K562 (cell line): ENCODE measurements around the gene SURF4. TPM values are rescaled to one million over a fixed set of nuclear protein-coding genes. Genes with fewer than 3 reads are reported as not detected.

Experiments
- ATAC-seq: fragments of 200-7000 bp; cut with Tn5 transposase; 3 replicates; pipeline ENCODE4 v1.9.1; 2020; ENCODE audit warnings: moderate library complexity
- BruUV-seq: library from RNA; stranded (reverse); fragments of 400-500 nt; replicated peaks from 2 replicates; lab custom pipeline; 2021; lab: Mats Ljungman, UMichigan
- CTCF ChIA-PET: fragments of 300-600 bp; formaldehyde crosslinking; extraction: SDS; loops from one replicate; lab custom pipeline; 2021; ENCODE audit warnings: low intra/inter-chr PET ratio; lab: Yijun Ruan, JAX
- POLR2A ChIA-PET: fragments of 300-600, 350-650 bp; sonication (Branson Sonifier 250); formaldehyde crosslinking; extraction: SDS; loops from one replicate; lab custom pipeline; 2021; ENCODE audit warnings: antibody characterized with exemption, inconsistent platforms; lab: Yijun Ruan, JAX
- DNase-seq, 4 experiments: peaks; one replicate each; pipeline versions ENCODE4 v3.0.0 to v3.0.0-alpha.2; 2011 to 2018; ENCODE audit warnings: low spot score in 3 of 4, mixed read lengths in 3 of 4; ENCODE audit errors: extremely low read depth in 1 of 4
- FAIRE-seq: peaks from 2 replicates; lab custom pipeline; 2011; peaks lifted over from hg19 to GRCh38; lab: Jason Lieb, UNC
- H2AFZ ChIP-seq: 2 replicates; pipeline ENCODE4 v1.6.0; 2011; ENCODE audit warnings: low read depth, low read length, control low read depth, inconsistent platforms
- H3K27ac ChIP-seq: fragments of 200-600 bp; 3 replicates; pipeline ENCODE4 v1.8.0; 2011; ENCODE audit warnings: low read depth, mild to moderate bottlenecking, control low read depth, inconsistent platforms, low read length, moderate library complexity, mixed read lengths; ENCODE audit errors: extremely low read depth
- H3K27me3 ChIP-seq, 2 experiments: fragments of 300-600 bp in 1 of 2; 2 replicates in 1 of 2; 3 replicates in 1 of 2; pipeline versions ENCODE4 v1.6.0 to v1.8.0; 2011; ENCODE audit warnings: inconsistent platforms in 2 of 2, low read length in 2 of 2, mild to moderate bottlenecking in 1 of 2, mixed read lengths in 1 of 2, moderate library complexity in 1 of 2; ENCODE audit not compliant: control insufficient read depth in 2 of 2, insufficient read depth in 2 of 2
- H3K36me3 ChIP-seq: fragments of 300-600 bp; 3 replicates; pipeline ENCODE4 v1.8.0; 2011; ENCODE audit warnings: mild to moderate bottlenecking, low read length, inconsistent platforms; ENCODE audit not compliant: control insufficient read depth, insufficient read depth
- H3K4me1 ChIP-seq, 2 experiments: fragments of 200-600 bp in 1 of 2; replicated peaks in 1 of 2; 2 replicates in 1 of 2; 3 replicates in 1 of 2; pipeline versions ENCODE4 v1.5.1 to v1.8.0; 2011; ENCODE audit warnings: inconsistent platforms in 2 of 2, low read length in 2 of 2, mild to moderate bottlenecking in 1 of 2, mixed read lengths in 1 of 2, moderate library complexity in 1 of 2; ENCODE audit not compliant: control insufficient read depth in 2 of 2, insufficient read depth in 2 of 2
- H3K4me2 ChIP-seq: 2 replicates; pipeline ENCODE4 v1.6.1; 2011; ENCODE audit warnings: low read length, control low read depth, inconsistent platforms, mixed read lengths; ENCODE audit not compliant: insufficient read depth
- H3K4me3 ChIP-seq: fragments of 200-600 bp; sonication (generic), shearing (Covaris generic); 2 replicates; pipeline ENCODE4 v1.5.1; 2016; ENCODE audit warnings: control low read depth, inconsistent platforms
- H3K79me2 ChIP-seq: fragments of 200-600 bp; 3 replicates; pipeline ENCODE4 v1.8.0; 2011; ENCODE audit warnings: low read length, inconsistent platforms; ENCODE audit not compliant: control insufficient read depth, insufficient read depth
- H3K9ac ChIP-seq, 2 experiments: 2 replicates each; pipeline versions ENCODE4 v1.6.0 to v1.6.1; 2011; ENCODE audit warnings: low read depth in 2 of 2, low read length in 2 of 2, control low read depth in 1 of 2, inconsistent platforms in 1 of 2, mild to moderate bottlenecking in 1 of 2, mixed read lengths in 1 of 2; ENCODE audit not compliant: insufficient read depth in 1 of 2
- H3K9me1 ChIP-seq: one replicate; pipeline ENCODE4 v1.6.0; 2011; ENCODE audit warnings: inconsistent platforms, mild to moderate bottlenecking, low read length, moderate library complexity; ENCODE audit not compliant: control insufficient read depth, insufficient read depth
- H3K9me3 ChIP-seq: replicated peaks from 2 replicates; pipeline ENCODE4 v1.5.1; 2011; ENCODE audit warnings: low read depth, low read length, inconsistent platforms; ENCODE audit not compliant: control insufficient read depth, insufficient read depth
- H4K20me1 ChIP-seq: replicated peaks from 2 replicates; pipeline ENCODE4 v1.6.1; 2011; ENCODE audit warnings: low read length, inconsistent platforms, mixed read lengths; ENCODE audit not compliant: control insufficient read depth, insufficient read depth
- BDP1 ChIP-seq: IDR thresholded peaks from 3 replicates; pipeline ENCODE4 v1.6.1; 2011; ENCODE audit not compliant: insufficient read length, insufficient read depth
- CTCFL ChIP-seq: IDR thresholded peaks from 2 replicates; pipeline ENCODE4 v1.6.1; 2011; ENCODE audit warnings: borderline replicate concordance, low read depth, mild to moderate bottlenecking, moderate library complexity, low read length; ENCODE audit not compliant: insufficient read depth, poor library complexity, severe bottlenecking
- PATZ1 ChIP-seq: fragments of 250-450 bp; sonication (Bioruptor Pico); IDR thresholded peaks from 2 replicates; pipeline ENCODE4 v1.5.0; 2020; ENCODE audit warnings: mild to moderate bottlenecking, borderline replicate concordance
- POLR2H ChIP-seq: IDR thresholded peaks from 2 replicates; pipeline ENCODE4 v1.6.1; 2016; ENCODE audit warnings: missing genetic modification characterization, low read depth, mild to moderate bottlenecking, control low read depth, missing compliant biosample characterization, moderate library complexity
- POLR3A ChIP-seq: IDR thresholded peaks from 2 replicates; pipeline ENCODE4 v1.6.1; 2011; ENCODE audit warnings: borderline replicate concordance, mild to moderate bottlenecking, moderate library complexity; ENCODE audit not compliant: insufficient read length, insufficient read depth; ENCODE audit errors: extremely low read depth
- RAD21 ChIP-seq, 2 experiments: fragments of 250-450 bp in 1 of 2; fragments of 450-650 bp in 1 of 2; sonication (Bioruptor Pico) in 1 of 2; formaldehyde crosslinking in 1 of 2; IDR thresholded peaks in 1 of 2; conservative IDR thresholded peaks in 1 of 2; 2 replicates each; pipeline versions ENCODE4 v1.4.0 to v1.8.0; 2020 to 2022; ENCODE audit warnings: mild to moderate bottlenecking in 2 of 2, moderate library complexity in 1 of 2
- SMC3 ChIP-seq: conservative IDR thresholded peaks from 2 replicates; pipeline ENCODE4 v1.6.1; 2011; ENCODE audit warnings: low read depth, low read length, improper control_type of control experiment; ENCODE audit not compliant: insufficient read depth
- TRIM28 ChIP-seq: fragments of 450-650 bp; IDR thresholded peaks from 2 replicates; pipeline ENCODE4 v1.6.1; 2017
- ZNF263 ChIP-seq: sonication (generic); formaldehyde crosslinking; IDR thresholded peaks from 2 replicates; pipeline ENCODE4 v1.8.0; 2022; ENCODE audit warnings: mild to moderate bottlenecking, missing genetic modification reagents, borderline replicate concordance
- ZNF644 ChIP-seq: fragments of 200-800 bp; sonication (Bioruptor generic); IDR thresholded peaks from 2 replicates; pipeline ENCODE4 v1.6.1; 2016; ENCODE audit warnings: low read depth, missing genetic modification characterization, missing compliant biosample characterization
- ZNF717 ChIP-seq: fragments of 250-450 bp; sonication (Bioruptor Pico); IDR thresholded peaks from 2 replicates; pipeline ENCODE4 v1.5.0; 2021
- ZNF780A ChIP-seq: fragments of 250-450 bp; sonication (Bioruptor Pico); IDR thresholded peaks from 2 replicates; pipeline ENCODE4 v1.5.0; 2021; ENCODE audit warnings: mild to moderate bottlenecking
- WGBS: fragments of 100-300 bp; shearing (Covaris generic); methylation state at CpG from one replicate; pipeline ENCODE4 v1.1.6; 2016; ENCODE audit warnings: low coverage, mixed read lengths; ENCODE audit not compliant: insufficient coverage; ENCODE audit errors: missing lambda C conversion rate; 5-methylcytosine and 5-hydroxymethylcytosine counted together
- in situ Hi-C: fragments of 300-500 bp; cut with MboI; formaldehyde crosslinking; loops from 4 replicates; pipeline ENCODE4 v1.15.0; 2018; ENCODE audit warnings: inconsistent platforms, mixed read lengths
- intact Hi-C: fragments of 100-400 bp; cut with micrococcal nuclease; formaldehyde crosslinking; loops from 2 replicates; pipeline ENCODE4 v1.14.2; 2022
- polyA plus RNA-seq, 8 experiments: library from polyadenylated mRNA; depleted of rRNA in 4 of 8; stranded (reverse) in 5 of 8; unstranded in 3 of 8; fragments of >200 nt; fragmentation: Nextera tagmentation in 2 of 8; fragmentation: Illumina TruSeq in 1 of 8; extraction: Ambion mirVana in 2 of 8; extraction: Trizol in 1 of 8; gene quantifications; 2 replicates each; pipeline versions ENCODE4 v1.2.1 to v1.2.3, GENCODE V29; 2011 to 2014; ENCODE audit warnings: inconsistent platforms in 1 of 8, missing spikeins in 1 of 8
- total RNA-seq, 7 experiments: library from RNA; depleted of rRNA in 6 of 7; stranded (reverse); fragments of >200 nt in 6 of 7; fragmentation: Illumina TruSeq in 2 of 7; extraction: Trizol in 2 of 7; gene quantifications; 2 replicates each; pipeline versions ENCODE4 v1.2.1 to v1.2.3, GENCODE V29; 2011 to 2021; ENCODE audit warnings: low replicate concordance in 1 of 7
- TF ChIP-seq, protein P1 (sequence below), 3 experiments: IDR thresholded peaks in 2 of 3; conservative IDR thresholded peaks in 1 of 3; 2 replicates each; pipeline ENCODE4 v1.5.1; 2011 to 2012; ENCODE audit warnings: low read length in 3 of 3, mild to moderate bottlenecking in 3 of 3, control low read depth in 2 of 3, improper control_type of control experiment in 1 of 3, inconsistent platforms in 1 of 3, low read depth in 1 of 3, mixed read lengths in 1 of 3, moderate library complexity in 1 of 3; ENCODE audit not compliant: insufficient read depth in 2 of 3

Gene SURF4
- total and polyA plus RNA-seq, 9 of the 15 experiments (the other 6 are each of a cell fraction or from before 2014, with no cell fraction given) = 8.4 to 176 (median 130) TPM

DNA sequence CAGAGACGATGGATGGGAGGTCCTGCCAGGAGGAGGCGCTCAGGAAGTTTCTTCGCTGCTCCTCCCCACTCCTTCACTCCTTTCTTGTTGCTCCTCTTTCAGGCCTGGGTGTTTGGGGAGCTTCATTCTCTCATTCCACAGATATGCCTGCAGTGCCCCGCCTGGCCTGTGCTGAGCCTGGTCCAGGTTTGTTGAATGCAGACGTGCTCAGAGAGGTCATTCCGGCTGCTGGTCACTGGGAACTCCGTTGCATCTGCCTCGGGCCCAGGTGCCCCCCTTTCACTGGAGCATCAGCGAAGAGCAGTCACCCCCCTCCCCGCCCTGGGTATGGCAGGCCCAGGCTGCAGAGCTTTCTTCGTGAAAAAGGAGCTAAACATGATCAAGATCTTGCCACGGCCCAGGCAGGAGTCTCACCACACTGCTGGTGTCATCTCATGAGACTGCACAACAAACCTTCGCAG, 55.4 kb downstream of the SURF4 start:
- no peaks in the 10 kb centered on the region for H4K20me1 ChIP-seq
- H3K4me2 ChIP-seq = no peak overlapping the region
- peaks cover 0 to 8% of the 10 kb centered on the region in 2 experiments; a peak in 1 of 5 replicates for H3K27me3 ChIP-seq
- intact Hi-C loops (loop anchor here (10.0 kb wide), 1 partner anchor 46 kb away; the partner anchor contains the start of gene ABO), in situ Hi-C loops (no loop called here)
- peaks cover 0 to 9% of the 10 kb centered on the region in 2 experiments; a peak in 2 of 5 replicates for H3K4me1 ChIP-seq
- FAIRE-seq (no peak), DNase-seq (peak in 2 of 4 experiments; percentile 23 to 24), ATAC-seq (peak; percentile 84)
- H3K27ac ChIP-seq = no peak overlapping the region
- TF ChIP-seq TRIM28 (no peak), SMC3 (0 out of 2 replicates have a peak, but pooled peaks have one; percentile 4), PATZ1 (CRISPR knock-in tag) (no peak), POLR3A (no peak), CTCFL (no peak), ZNF263 (CRISPR knock-in tag) (peak; percentile 70), RAD21 (CRISPR knock-in tag; conservative IDR thresholded peaks at IDR 0.05 in 1 of 2, IDR thresholded peaks at IDR 0.05 in 1 of 2) (peak in 1 of 2 experiments; percentile 30; a peak in 2 of 4 replicates), ZNF644 (tag) (no peak), ZNF717 (CRISPR knock-in tag) (no peak), ZNF780A (CRISPR knock-in tag) (no peak), POLR2H (tag) (no peak), BDP1 (no peak)
- TF ChIP-seq, protein P1, sequence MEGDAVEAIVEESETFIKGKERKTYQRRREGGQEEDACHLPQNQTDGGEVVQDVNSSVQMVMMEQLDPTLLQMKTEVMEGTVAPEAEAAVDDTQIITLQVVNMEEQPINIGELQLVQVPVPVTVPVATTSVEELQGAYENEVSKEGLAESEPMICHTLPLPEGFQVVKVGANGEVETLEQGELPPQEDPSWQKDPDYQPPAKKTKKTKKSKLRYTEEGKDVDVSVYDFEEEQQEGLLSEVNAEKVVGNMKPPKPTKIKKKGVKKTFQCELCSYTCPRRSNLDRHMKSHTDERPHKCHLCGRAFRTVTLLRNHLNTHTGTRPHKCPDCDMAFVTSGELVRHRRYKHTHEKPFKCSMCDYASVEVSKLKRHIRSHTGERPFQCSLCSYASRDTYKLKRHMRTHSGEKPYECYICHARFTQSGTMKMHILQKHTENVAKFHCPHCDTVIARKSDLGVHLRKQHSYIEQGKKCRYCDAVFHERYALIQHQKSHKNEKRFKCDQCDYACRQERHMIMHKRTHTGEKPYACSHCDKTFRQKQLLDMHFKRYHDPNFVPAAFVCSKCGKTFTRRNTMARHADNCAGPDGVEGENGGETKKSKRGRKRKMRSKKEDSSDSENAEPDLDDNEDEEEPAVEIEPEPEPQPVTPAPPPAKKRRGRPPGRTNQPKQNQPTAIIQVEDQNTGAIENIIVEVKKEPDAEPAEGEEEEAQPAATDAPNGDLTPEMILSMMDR (IDR thresholded peaks at IDR 0.05 in 2 of 3, conservative IDR thresholded peaks at IDR 0.05 in 1 of 3; ENCODE audit: insufficient read depth in 2 of 3, low read depth in 1 of 3, low read length in 3 of 3) = peak; percentile 26 to 37 (median 34); a peak in 5 of 6 replicates
- H3K9me3 ChIP-seq = peaks cover 3% of the 10 kb centered on the region
- no peaks in the 10 kb centered on the region for H3K36me3 ChIP-seq
- BruUV-seq = no TSS peak
- H3K79me2 ChIP-seq = no peaks in the 10 kb centered on the region
- no peak overlapping the region for H3K4me3 ChIP-seq
- no peak overlapping the region for H3K9ac ChIP-seq
- POLR2A ChIA-PET = interaction anchor here (0.6 to 0.7 kb wide), 3 partner anchors 34 to 566 kb away, joined by 3 read pairs; no protein-coding TSS in a partner anchor
- H2AFZ ChIP-seq = no peak overlapping the region
- CTCF ChIA-PET = interaction anchor here (0.6 kb wide), 1 partner anchor 84 kb away, joined by 3 read pairs; no protein-coding TSS in a partner anchor
- WGBS = 32% methylated on average over 13 of the region's 13 CpGs
- no peaks in the 10 kb centered on the region for H3K9me1 ChIP-seq
